ENCODE measurements around the gene ATP8A1.
A peak's percentile ranks its signal among the peaks of the same experiment; 100 is the strongest.

The ATP8A1 gene

DNA sequence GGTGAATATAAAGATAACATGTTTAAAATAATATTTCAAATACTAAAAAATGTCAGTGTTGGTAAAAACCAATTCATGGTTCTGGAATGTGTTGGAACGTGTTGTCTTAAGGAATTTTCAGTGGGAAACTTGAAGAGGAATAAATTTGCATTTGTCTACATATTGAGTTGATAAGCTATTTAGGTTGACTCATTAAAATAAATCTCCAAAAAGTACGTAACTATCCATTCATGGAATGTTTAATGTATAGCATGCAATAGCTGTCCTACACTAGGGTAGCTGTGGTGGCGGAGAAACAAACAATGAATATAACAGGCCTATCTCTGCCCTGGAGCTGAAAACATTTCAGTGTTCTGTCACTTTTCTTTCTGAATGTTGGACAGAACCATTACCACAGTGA is 239.4 kb downstream of the ATP8A1 start:
- ATAC-seq (replicated peaks) (no peak), DNase-seq (no peak)
- Mint-ChIP-seq H3K4me3 (no peak overlapping the region), H3K27me3 (no peaks in the 10 kb centered on the region), H3K4me1 (no peaks in the 10 kb centered on the region), H3K36me3 (peaks cover 19 to 44% of the 10 kb centered on the region in 2 donors), H3K27ac (no peak overlapping the region), H3K9me3 (no peaks in the 10 kb centered on the region)

DNA sequence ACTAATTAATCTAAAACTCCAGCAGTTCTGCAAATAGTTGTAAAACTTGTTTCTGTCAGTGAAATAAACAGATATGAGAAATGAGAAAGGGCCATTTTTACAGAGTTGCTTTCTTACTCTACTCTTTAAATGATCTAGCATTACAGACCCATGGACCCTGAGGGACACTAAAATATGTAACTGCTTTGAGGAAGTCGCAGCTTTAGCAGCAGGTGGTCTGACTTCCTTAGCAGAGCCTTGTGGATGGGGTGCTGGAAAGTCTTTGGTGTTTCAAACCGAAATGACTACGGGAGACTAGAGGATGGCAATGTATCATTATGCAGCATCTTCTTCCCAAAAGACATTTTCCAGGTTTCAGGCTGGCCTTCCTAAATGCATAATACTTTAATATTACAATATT is 240.9 kb downstream of the ATP8A1 start:
- DNase-seq (no peak), ATAC-seq (replicated peaks) (no peak)
- no peaks in the 10 kb centered on the region for H3K9me3 Mint-ChIP-seq
- peaks cover 18 to 39% of the 10 kb centered on the region in 2 donors for H3K36me3 Mint-ChIP-seq
- H3K27ac Mint-ChIP-seq: no peak overlapping the region
- H3K4me3 Mint-ChIP-seq: no peak overlapping the region
- no peaks in the 10 kb centered on the region for H3K27me3 Mint-ChIP-seq
- H3K4me1 Mint-ChIP-seq: no peaks in the 10 kb centered on the region

DNA sequence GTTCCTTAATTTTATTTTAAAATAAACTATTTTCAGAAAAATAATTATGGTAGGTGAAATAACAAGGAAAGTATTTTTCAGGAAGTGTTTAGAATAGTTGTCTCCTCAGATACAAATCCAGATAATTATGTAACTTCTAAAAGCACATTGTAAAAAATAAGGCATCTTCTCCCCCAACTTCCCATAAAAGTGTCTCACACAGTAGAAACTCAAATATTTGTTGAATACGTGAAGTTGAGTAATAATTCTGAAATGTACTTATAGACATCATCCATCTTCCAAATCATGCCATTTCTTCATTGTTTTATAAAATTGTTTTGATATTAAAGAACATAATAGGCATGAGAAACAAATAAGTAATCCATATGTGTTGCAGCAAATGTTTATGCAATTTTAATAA is 241.6 kb downstream of the ATP8A1 start:
- H3K9me3 Mint-ChIP-seq: no peaks in the 10 kb centered on the region
- no peak for ATAC-seq (replicated peaks)
- H3K4me3 Mint-ChIP-seq: no peak overlapping the region
- no peaks in the 10 kb centered on the region for H3K27me3 Mint-ChIP-seq
- no peak overlapping the region for H3K27ac Mint-ChIP-seq
- DNase-seq: no peak
- H3K36me3 Mint-ChIP-seq: peaks cover 19 to 37% of the 10 kb centered on the region in 2 donors
- no peaks in the 10 kb centered on the region for H3K4me1 Mint-ChIP-seq

- ATAC-seq (replicated peaks) (no peak), DNase-seq (no peak)
Observed at GRCh38 chr4:42412251-42412650, 244.7 kb downstream of the ATP8A1 start.

GRCh38 chr4:42411803-42412202 is 245.1 kb downstream of the ATP8A1 start:
- Mint-ChIP-seq H3K36me3 (peaks cover 15 to 22% of the 10 kb centered on the region in 2 donors), H3K4me3 (no peak overlapping the region), H3K4me1 (no peaks in the 10 kb centered on the region), H3K27ac (no peak overlapping the region), H3K9me3 (no peaks in the 10 kb centered on the region), H3K27me3 (no peaks in the 10 kb centered on the region)
- ATAC-seq (replicated peaks) (no peak), DNase-seq (no peak)

More at GRCh38 chr4:42412251-42412650, 244.7 kb downstream of the ATP8A1 start:
- peaks cover 15 to 22% of the 10 kb centered on the region in 2 donors for H3K36me3 Mint-ChIP-seq
- no peak overlapping the region for H3K27ac Mint-ChIP-seq
- H3K27me3 Mint-ChIP-seq: no peaks in the 10 kb centered on the region
- H3K4me3 Mint-ChIP-seq: no peak overlapping the region
- H3K4me1 Mint-ChIP-seq: no peaks in the 10 kb centered on the region
- no peaks in the 10 kb centered on the region for H3K9me3 Mint-ChIP-seq

DNA sequence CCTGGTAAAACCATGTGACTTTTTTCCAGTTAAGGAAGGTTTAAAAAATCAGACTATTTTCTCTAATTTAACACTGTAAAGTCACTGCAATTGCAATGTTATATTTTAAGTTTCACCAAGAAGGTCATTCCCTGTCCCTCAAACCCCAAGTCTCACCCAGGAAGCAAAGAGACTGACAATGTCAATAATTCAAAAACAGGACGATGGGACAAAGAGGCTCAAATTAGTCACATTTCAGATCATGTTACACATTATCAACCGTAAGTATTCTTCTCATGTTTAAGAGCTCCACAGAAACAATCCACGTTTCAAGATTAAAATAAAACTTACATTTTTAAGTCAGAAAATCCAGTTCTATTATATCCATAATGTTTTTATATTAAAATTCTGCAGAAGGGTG is 246.5 kb downstream of the ATP8A1 start:
- Mint-ChIP-seq H3K36me3 (peaks cover 15 to 31% of the 10 kb centered on the region in 2 donors), H3K27ac (no peak overlapping the region), H3K4me3 (no peak overlapping the region), H3K9me3 (no peaks in the 10 kb centered on the region), H3K4me1 (no peaks in the 10 kb centered on the region), H3K27me3 (peaks cover 0 to under 1% of the 10 kb centered on the region in 2 donors)
- DNase-seq (no peak), ATAC-seq (replicated peaks) (no peak)

GRCh38 chr4:42404001-42404400 is 252.9 kb downstream of the ATP8A1 start:
- H3K36me3 Mint-ChIP-seq: peaks cover 6 to 18% of the 10 kb centered on the region in 2 donors
- H3K4me1 Mint-ChIP-seq: peaks cover 6 to 9% of the 10 kb centered on the region in 2 donors
- peaks cover 32 to 34% of the 10 kb centered on the region in 2 donors for H3K27me3 Mint-ChIP-seq
- ATAC-seq (replicated peaks): no peak
- no peak overlapping the region for H3K4me3 Mint-ChIP-seq
- H3K27ac Mint-ChIP-seq: no peak overlapping the region
- no peak for DNase-seq
- no peaks in the 10 kb centered on the region for H3K9me3 Mint-ChIP-seq

- no peak overlapping the region for H3K4me3 Mint-ChIP-seq
- peaks cover 3 to 17% of the 10 kb centered on the region in 2 donors for H3K36me3 Mint-ChIP-seq
- H3K4me1 Mint-ChIP-seq: peaks cover 22 to 32% of the 10 kb centered on the region in 2 donors
- no peak overlapping the region for H3K27ac Mint-ChIP-seq
- H3K27me3 Mint-ChIP-seq: peaks cover 53 to 59% of the 10 kb centered on the region in 2 donors
- no peaks in the 10 kb centered on the region for H3K9me3 Mint-ChIP-seq
- DNase-seq (no peak), ATAC-seq (replicated peaks) (no peak)
Observed at GRCh38 chr4:42401171-42401570, 255.7 kb downstream of the ATP8A1 start.

- H3K27me3 Mint-ChIP-seq: peaks cover 54 to 59% of the 10 kb centered on the region in 2 donors
- no peaks in the 10 kb centered on the region for H3K9me3 Mint-ChIP-seq
- peak in 1 of 2 donors; percentile 15 for ATAC-seq (replicated peaks)
- DNase-seq: no peak
- H3K36me3 Mint-ChIP-seq: no peaks in the 10 kb centered on the region
- no peak overlapping the region for H3K27ac Mint-ChIP-seq
- peak overlapping the region in 1 of 2 donors; percentile 85 for H3K4me3 Mint-ChIP-seq
- H3K4me1 Mint-ChIP-seq: peaks cover 22 to 32% of the 10 kb centered on the region in 2 donors
Observed at GRCh38 chr4:42399393-42399792, 257.5 kb downstream of the ATP8A1 start.

DNA sequence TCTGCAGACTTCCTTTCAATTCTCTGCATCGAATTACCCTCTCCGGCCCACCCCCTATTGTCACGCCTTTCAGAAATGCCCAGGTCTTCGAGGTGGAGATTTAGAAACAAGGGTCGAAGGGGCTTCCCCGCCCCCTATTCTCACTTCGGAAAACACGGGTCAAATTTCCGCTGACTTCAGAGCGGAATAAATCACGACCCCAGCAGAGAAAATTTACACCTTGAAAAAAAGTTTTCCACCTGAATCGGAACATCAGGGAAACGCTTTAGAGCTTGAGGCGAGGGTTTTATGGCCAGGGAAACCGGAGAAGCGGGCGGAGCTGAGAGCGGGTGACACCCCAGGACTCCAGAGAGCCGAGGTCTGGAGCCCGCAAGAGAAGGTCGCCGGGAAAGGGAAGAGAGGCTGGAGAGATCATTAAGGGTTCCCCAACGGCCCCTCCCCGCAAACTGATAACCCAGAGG is 258.0 kb downstream of the ATP8A1 start:
- Mint-ChIP-seq H3K36me3 (no peaks in the 10 kb centered on the region), H3K4me1 (peaks cover 22 to 32% of the 10 kb centered on the region in 2 donors), H3K27ac (no peak overlapping the region), H3K27me3 (peaks cover 51 to 60% of the 10 kb centered on the region in 2 donors), H3K4me3 (peak overlapping the region; percentile 85 to 87), H3K9me3 (no peaks in the 10 kb centered on the region)
- ATAC-seq (replicated peaks) (no peak), DNase-seq (no peak)

- Mint-ChIP-seq H3K36me3 (no peaks in the 10 kb centered on the region), H3K27me3 (peaks cover 49 to 66% of the 10 kb centered on the region in 2 donors), H3K9me3 (no peaks in the 10 kb centered on the region), H3K4me3 (peak overlapping the region; percentile 85 to 87), H3K4me1 (peaks cover 22 to 32% of the 10 kb centered on the region in 2 donors), H3K27ac (peak overlapping the region; percentile 40)
- DNase-seq (peak; percentile 13), ATAC-seq (replicated peaks) (peak; percentile 58 to 60)
Observed at GRCh38 chr4:42398171-42398870, 258.6 kb downstream of the ATP8A1 start.

DNA sequence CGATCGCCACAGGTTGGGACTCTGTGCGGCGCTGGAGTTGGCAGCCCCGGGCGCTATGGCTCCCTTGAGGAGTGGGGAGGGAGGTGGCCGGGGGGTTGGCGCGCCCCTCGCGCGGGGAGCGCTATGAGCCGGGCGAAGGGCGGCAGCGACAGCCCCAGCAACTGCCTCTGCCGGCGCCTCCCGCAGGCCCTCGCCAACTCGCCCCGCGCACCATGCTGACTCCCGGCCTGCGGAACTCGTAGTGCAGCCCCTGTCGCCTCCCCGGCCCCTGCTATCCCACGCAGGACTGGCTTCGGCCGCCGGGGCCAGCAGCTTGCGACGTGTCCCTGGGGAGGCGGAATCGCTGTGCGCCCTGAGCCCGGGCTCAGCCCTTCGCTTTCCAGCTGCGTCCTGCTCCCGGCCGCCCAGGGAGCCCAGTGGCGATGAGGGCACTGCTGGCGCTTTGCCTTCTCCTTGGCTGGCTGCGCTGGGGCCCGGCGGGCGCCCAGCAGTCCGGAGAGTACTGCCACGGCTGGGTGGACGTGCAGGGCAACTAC is 259.2 kb downstream of the ATP8A1 start:
- peaks cover 49 to 68% of the 10 kb centered on the region in 2 donors for H3K27me3 Mint-ChIP-seq
- H3K9me3 Mint-ChIP-seq: no peaks in the 10 kb centered on the region
- DNase-seq (no peak), ATAC-seq (replicated peaks) (peak; percentile 28 to 62)
- H3K27ac Mint-ChIP-seq: peak overlapping the region; percentile 40
- H3K36me3 Mint-ChIP-seq: no peaks in the 10 kb centered on the region
- peak overlapping the region; percentile 85 to 87 for H3K4me3 Mint-ChIP-seq
- H3K4me1 Mint-ChIP-seq: peaks cover 22 to 32% of the 10 kb centered on the region in 2 donors

DNA sequence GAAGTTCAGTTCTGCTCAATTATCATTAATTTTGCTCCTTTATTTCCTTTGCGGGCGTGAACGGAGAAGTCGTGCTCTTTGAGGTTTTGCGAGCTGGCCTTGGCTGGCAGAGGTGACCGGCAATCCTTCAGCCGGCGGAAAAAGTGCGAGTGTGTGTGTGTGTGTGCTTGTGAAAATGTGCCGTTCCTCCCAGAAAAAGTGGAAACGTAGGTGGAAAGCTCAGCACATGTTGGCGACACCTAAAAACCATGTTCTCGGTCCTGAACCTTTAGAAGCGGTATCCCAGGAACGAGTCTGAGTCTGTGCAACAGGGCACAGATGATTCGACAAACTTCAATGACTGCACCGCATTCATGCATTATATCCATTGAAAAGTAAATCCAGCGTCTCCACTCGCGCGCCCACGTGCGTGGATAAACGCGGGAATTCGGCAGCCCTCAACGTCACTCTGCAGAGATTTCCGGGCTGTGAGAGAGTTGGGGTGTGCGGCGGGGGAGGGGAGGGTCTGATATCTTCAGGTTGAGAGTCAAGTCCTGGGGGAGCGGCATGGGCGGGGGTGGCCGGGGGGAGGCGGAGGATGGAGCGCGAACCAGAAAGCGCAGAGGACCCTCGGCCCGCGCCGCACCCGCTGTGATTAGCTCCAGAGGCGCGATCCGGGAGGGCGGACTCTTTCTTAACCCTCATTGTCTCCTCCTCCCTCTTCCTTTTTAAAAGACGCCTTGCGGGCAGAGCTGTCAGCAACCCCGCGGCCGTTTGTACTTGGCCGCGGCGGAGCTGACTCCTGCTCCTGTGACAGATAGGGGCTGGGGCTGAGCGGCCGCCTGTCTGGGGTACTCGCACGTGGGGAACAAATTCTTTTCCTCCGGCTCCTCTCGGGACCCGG is 259.9 kb downstream of the ATP8A1 start, which contains the start of gene SHISA3:
TSS of gene SHISA3 (plus strand) at position 737 of the 883 bp plus-strand sequence. CDS start 569 bp downstream, outside the sequence.
- peaks cover 49 to 68% of the 10 kb centered on the region in 2 donors for H3K27me3 Mint-ChIP-seq
- no peaks in the 10 kb centered on the region for H3K9me3 Mint-ChIP-seq
- no peaks in the 10 kb centered on the region for H3K36me3 Mint-ChIP-seq
- H3K4me1 Mint-ChIP-seq: peaks cover 22 to 32% of the 10 kb centered on the region in 2 donors
- DNase-seq (no peak), ATAC-seq (replicated peaks) (peak; percentile 51 to 62)
- peak within 1 kb of the TSS; percentile 85 to 87 for H3K4me3 Mint-ChIP-seq
- H3K27ac Mint-ChIP-seq: peak within 1 kb of the TSS; percentile 40

- H3K27me3 Mint-ChIP-seq: peaks cover 48 to 66% of the 10 kb centered on the region in 2 donors
- no peak for DNase-seq
- H3K4me3 Mint-ChIP-seq: peak overlapping the region; percentile 85 to 87
- H3K4me1 Mint-ChIP-seq: peaks cover 22 to 32% of the 10 kb centered on the region in 2 donors
- H3K9me3 Mint-ChIP-seq: no peaks in the 10 kb centered on the region
- no peak overlapping the region for H3K27ac Mint-ChIP-seq
- no peaks in the 10 kb centered on the region for H3K36me3 Mint-ChIP-seq
- no peak for ATAC-seq (replicated peaks)
Observed at GRCh38 chr4:42396361-42396751, 260.5 kb downstream of the ATP8A1 start.
